ENCODE measurements around the gene GAS2L1. TPM values are rescaled to one million over a fixed set of nuclear protein-coding genes. Genes with fewer than 3 reads are reported as not detected.

Gene GAS2L1
- total and polyA plus RNA-seq, 2 of the 4 experiments (the other 2 are of a cell fraction): 1.4 to 15.6 TPM

DNA sequence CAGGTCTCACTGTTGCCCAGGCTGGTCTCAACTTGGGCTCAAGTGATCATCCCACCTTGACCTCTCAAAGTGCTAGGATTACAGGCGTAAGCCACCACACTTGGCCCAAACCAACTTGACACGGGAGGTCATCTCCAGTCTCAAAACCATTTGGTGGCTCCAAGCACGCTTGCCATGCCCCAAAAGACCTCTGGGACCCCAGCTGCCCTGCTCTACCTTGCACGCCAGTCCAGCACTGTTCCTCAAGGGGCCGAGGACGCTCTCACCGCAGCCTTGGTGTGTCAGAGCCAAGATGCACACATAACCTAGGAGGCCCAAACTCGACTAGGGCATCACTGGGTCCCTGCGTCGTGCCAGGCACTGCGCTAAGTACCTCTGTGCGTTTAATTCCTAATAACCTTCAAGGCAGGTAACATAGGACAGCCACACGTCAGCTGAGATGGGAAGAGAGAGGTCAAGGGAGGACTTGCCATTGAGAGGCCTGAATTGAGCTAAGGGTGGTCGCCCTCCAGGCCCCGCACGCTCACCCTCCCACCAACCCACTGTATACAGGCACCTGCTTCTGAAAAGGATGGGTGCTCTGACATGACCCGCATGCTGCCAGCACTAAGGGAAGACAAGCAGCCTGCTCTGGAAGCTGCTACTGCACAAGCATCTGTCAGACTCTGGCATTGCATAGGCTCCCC, 4.6 kb upstream of the GAS2L1 start:
- BruUV-seq (replicated peaks): no TSS peak
- WGBS, 2 experiments (ENCODE audit: extremely low coverage in 2 of 2, insufficient read length in 1 of 2): 91% methylated on average over 8 of the region's 17 CpGs; no CpG with 5 or more reads in 1 of the 2 experiments

More for the DNA sequence above, 4.6 kb upstream of the GAS2L1 start:
- Histone ChIP-seq H4K5ac (ENCODE audit: low read depth, low read length) (no peak overlapping the region), H2BK120ac (ENCODE audit: low read depth, low read length) (no peak overlapping the region), H3K9me3 (ENCODE audit: control insufficient read depth, insufficient read depth, low read length) (no peaks in the 10 kb centered on the region), H2BK15ac (ENCODE audit: low read depth, low read length) (no peak overlapping the region), H2BK5ac (ENCODE audit: low read depth, low read length, poor library complexity, severe bottlenecking) (no peak overlapping the region), H3K27me3 (ENCODE audit: control insufficient read depth, insufficient read depth, low read length) (no peaks in the 10 kb centered on the region), H2AK9ac (replicated peaks; ENCODE audit: low read depth, low read length, poor library complexity) (no peak overlapping the region), H3K79me1 (ENCODE audit: low read depth in 1 of 2, low read length in 2 of 2) (peaks cover 9 to 21% of the 10 kb centered on the region in 2 experiments), H3K9me1 (ENCODE audit: insufficient read depth, low read length) (peaks cover 10% of the 10 kb centered on the region), H3K23ac (ENCODE audit: low read depth, low read length) (no peak overlapping the region), H3K27ac (ENCODE audit: insufficient read depth, low read length) (no peak overlapping the region), H4K91ac (ENCODE audit: insufficient read depth, low read depth, low read length) (no peak overlapping the region), H3K4me3 (ENCODE audit: insufficient read depth, low read depth, low read length) (no peak overlapping the region), H3K18ac (ENCODE audit: low read depth, low read length) (no peak overlapping the region), H3K4me1 (ENCODE audit: control insufficient read depth, insufficient read depth, low read length) (peaks cover 2% of the 10 kb centered on the region), H3K36me3 (ENCODE audit: control insufficient read depth, insufficient read depth, low read length) (peaks cover 41% of the 10 kb centered on the region), H2AK5ac (ENCODE audit: low read depth, low read length) (no peak overlapping the region), H4K20me1 (ENCODE audit: insufficient read depth, low read length) (peaks cover 37% of the 10 kb centered on the region), H2AFZ (replicated peaks; ENCODE audit: low read length, poor library complexity) (no peak overlapping the region), H3K56ac (ENCODE audit: extremely low read depth, insufficient read depth, low read length) (no peak overlapping the region), H3K4ac (ENCODE audit: low read depth, low read length) (no peak overlapping the region), H3K4me2 (ENCODE audit: low read depth, low read length) (no peak overlapping the region), H3K9ac (ENCODE audit: low read depth, low read length) (no peak overlapping the region), H4K8ac (ENCODE audit: low read depth in 2 of 2, low read length in 2 of 2) (no peak overlapping the region), H3K14ac (replicated peaks; ENCODE audit: low read depth, low read length) (no peak overlapping the region), H2BK20ac (ENCODE audit: low read depth, low read length) (no peak overlapping the region)
- ChIA-PET POLR2A (ENCODE audit: unreplicated experiment) (no interaction called here), CTCF (no interaction called here)
- in situ Hi-C loops (cut with MboI; ENCODE audit: low sequenced_read_pairs): no loop called here
- DNase-seq (no peak), ATAC-seq (ENCODE audit: low read depth) (no peak)
- intact Hi-C loops (cut with micrococcal nuclease): no loop called here
- dilution Hi-C loops (cut with HindIII; ENCODE audit: low sequenced_read_pairs, unreplicated experiment): no loop called here
- TF ChIP-seq CHD1 (IDR thresholded peaks at IDR 0.05; ENCODE audit: low read depth, low read length) (no peak), RFX5 (IDR thresholded peaks at IDR 0.05; ENCODE audit: low read depth, low read length) (no peak), POLR2A (IDR thresholded peaks at IDR 0.05; ENCODE audit: low read depth, low read length) (no peak), FOS (IDR thresholded peaks at IDR 0.05; ENCODE audit: low read depth, low read length) (no peak), MXI1 (IDR thresholded peaks at IDR 0.05; ENCODE audit: borderline replicate concordance, low read depth, low read length) (no peak), USF2 (IDR thresholded peaks at IDR 0.05; ENCODE audit: low read depth, low read length) (no peak), RCOR1 (IDR thresholded peaks at IDR 0.05; ENCODE audit: insufficient replicate concordance, low read length) (no peak)

All from IMR-90 (cell line).